ENCODE measurements around the gene LARGE2.

LARGE2 gene

GRCh38 chr11:45885274-45885920, 37.1 kb upstream of the LARGE2 start, which contains the start of gene MAPK8IP1:
Gene MAPK8IP1 (plus strand): TSS chr11:45885651. CDS start chr11:45885821, 170 bp downstream.
- no CpG with 5 or more reads among the region's 73 CpGs for WGBS (ENCODE audit: extremely low coverage, insufficient coverage, insufficient read length)
- Histone ChIP-seq H3K27ac (ENCODE audit: low read depth, low read length) (no peak within 1 kb of the TSS), H2BK120ac (ENCODE audit: insufficient read depth, low read length, poor library complexity) (no peak within 1 kb of the TSS), H3K4me3 (ENCODE audit: low read depth, low read length) (peak within 1 kb of the TSS; percentile 74), H3K4me1 (ENCODE audit: control insufficient read depth in 1 of 2, insufficient read depth in 2 of 2, low read length in 2 of 2) (peaks cover 4 to 7% of the 10 kb centered on the region in 2 experiments), H3K79me2 (ENCODE audit: control insufficient read depth, insufficient read depth, low read length, poor library complexity) (no peaks in the 10 kb centered on the region), H4K12ac (ENCODE audit: low read depth, low read length) (no peak within 1 kb of the TSS), H2AFZ (ENCODE audit: insufficient read depth, low read length, poor library complexity) (no peak within 1 kb of the TSS), H3K9me3 (ENCODE audit: insufficient read depth, low read depth, low read length) (peaks cover 2% of the 10 kb centered on the region), H3K14ac (ENCODE audit: low read length) (no peak within 1 kb of the TSS), H4K8ac (ENCODE audit: low read depth, low read length) (no peak within 1 kb of the TSS), H3K18ac (ENCODE audit: low read length) (no peak within 1 kb of the TSS), H3K23ac (ENCODE audit: low read length) (no peak within 1 kb of the TSS), H3K4ac (ENCODE audit: low read depth, low read length) (no peak within 1 kb of the TSS), H3K79me1 (ENCODE audit: low read length) (no peaks in the 10 kb centered on the region), H3K4me2 (ENCODE audit: low read length) (peak within 1 kb of the TSS; percentile 90), H3K9ac (ENCODE audit: low read length) (no peak within 1 kb of the TSS), H3K36me3 (ENCODE audit: control insufficient read depth in 1 of 2, insufficient read depth in 2 of 2, low read length in 2 of 2) (peaks cover 4 to 14% of the 10 kb centered on the region in 2 experiments), H2AK5ac (ENCODE audit: low read length) (no peak within 1 kb of the TSS), H3K27me3 (ENCODE audit: insufficient read depth, low read length) (peaks cover 9% of the 10 kb centered on the region), H2BK12ac (ENCODE audit: low read length) (no peak within 1 kb of the TSS), H4K91ac (ENCODE audit: low read depth, low read length) (no peak within 1 kb of the TSS), H2BK5ac (ENCODE audit: low read depth, low read length, poor library complexity) (no peak within 1 kb of the TSS)
- peak in 1 of 2 donors; percentile 57 for DNase-seq

- no peak overlapping the region for H3K9ac ChIP-seq (ENCODE audit: low read length)
- H3K27ac ChIP-seq (ENCODE audit: low read depth, low read length) = no peak overlapping the region
- no peaks in the 10 kb centered on the region for H3K79me2 ChIP-seq (ENCODE audit: control insufficient read depth, insufficient read depth, low read length, poor library complexity)
- no peak overlapping the region for H2BK5ac ChIP-seq (ENCODE audit: low read depth, low read length, poor library complexity)
- no peak overlapping the region for H3K4ac ChIP-seq (ENCODE audit: low read depth, low read length)
- peaks cover 1 to 7% of the 10 kb centered on the region in 2 experiments for H3K36me3 ChIP-seq (ENCODE audit: control insufficient read depth in 1 of 2, insufficient read depth in 2 of 2, low read length in 2 of 2)
- H2AFZ ChIP-seq (ENCODE audit: insufficient read depth, low read length, poor library complexity) = no peak overlapping the region
- peaks cover 4 to 7% of the 10 kb centered on the region in 2 experiments for H3K4me1 ChIP-seq (ENCODE audit: control insufficient read depth in 1 of 2, insufficient read depth in 2 of 2, low read length in 2 of 2)
- no peak overlapping the region for H4K91ac ChIP-seq (ENCODE audit: low read depth, low read length)
- DNase-seq = no peak
- peak overlapping the region; percentile 90 for H3K4me2 ChIP-seq (ENCODE audit: low read length)
- H3K23ac ChIP-seq (ENCODE audit: low read length) = no peak overlapping the region
- H2AK5ac ChIP-seq (ENCODE audit: low read length) = no peak overlapping the region
- no peak overlapping the region for H4K8ac ChIP-seq (ENCODE audit: low read depth, low read length)
- H3K9me3 ChIP-seq (ENCODE audit: insufficient read depth, low read depth, low read length) = peaks cover 4% of the 10 kb centered on the region
- no peak overlapping the region for H3K14ac ChIP-seq (ENCODE audit: low read length)
- no peak overlapping the region for H2BK120ac ChIP-seq (ENCODE audit: insufficient read depth, low read length, poor library complexity)
- no CpG with 5 or more reads among the region's 43 CpGs for WGBS (ENCODE audit: extremely low coverage, insufficient coverage, insufficient read length)
- no peak overlapping the region for H4K12ac ChIP-seq (ENCODE audit: low read depth, low read length)
- peaks cover 9% of the 10 kb centered on the region for H3K27me3 ChIP-seq (ENCODE audit: insufficient read depth, low read length)
- no peak overlapping the region for H2BK12ac ChIP-seq (ENCODE audit: low read length)
- no peaks in the 10 kb centered on the region for H3K79me1 ChIP-seq (ENCODE audit: low read length)
- peak overlapping the region; percentile 74 for H3K4me3 ChIP-seq (ENCODE audit: low read depth, low read length)
- no peak overlapping the region for H3K18ac ChIP-seq (ENCODE audit: low read length)
Observed at GRCh38 chr11:45885921-45886721, 36.3 kb upstream of the LARGE2 start.

- H3K36me3 ChIP-seq (ENCODE audit: control insufficient read depth in 1 of 2, insufficient read depth in 2 of 2, low read length in 2 of 2) = peaks cover 0 to 1% of the 10 kb centered on the region in 2 experiments
Observed at GRCh38 chr11:45886816-45887520, 35.5 kb upstream of the LARGE2 start.

GRCh38 chr11:45887587-45887986, 34.9 kb upstream of the LARGE2 start:
- peaks cover 4 to 7% of the 10 kb centered on the region in 2 experiments for H3K4me1 ChIP-seq (ENCODE audit: control insufficient read depth in 1 of 2, insufficient read depth in 2 of 2, low read length in 2 of 2)
- no peak overlapping the region for H2AFZ ChIP-seq (ENCODE audit: insufficient read depth, low read length, poor library complexity)
- H2BK120ac ChIP-seq (ENCODE audit: insufficient read depth, low read length, poor library complexity) = no peak overlapping the region
- H4K8ac ChIP-seq (ENCODE audit: low read depth, low read length) = no peak overlapping the region
- H3K9me3 ChIP-seq (ENCODE audit: insufficient read depth, low read depth, low read length) = peaks cover 4% of the 10 kb centered on the region
- H4K12ac ChIP-seq (ENCODE audit: low read depth, low read length) = no peak overlapping the region
- no peak overlapping the region for H2BK5ac ChIP-seq (ENCODE audit: low read depth, low read length, poor library complexity)
- H3K18ac ChIP-seq (ENCODE audit: low read length) = no peak overlapping the region
- no peak overlapping the region for H3K27ac ChIP-seq (ENCODE audit: low read depth, low read length)
- no peak overlapping the region for H3K4ac ChIP-seq (ENCODE audit: low read depth, low read length)
- no peaks in the 10 kb centered on the region for H3K79me1 ChIP-seq (ENCODE audit: low read length)
- WGBS (ENCODE audit: extremely low coverage, insufficient coverage, insufficient read length) = no CpG with 5 or more reads among the region's 10 CpGs
- H3K9ac ChIP-seq (ENCODE audit: low read length) = no peak overlapping the region
- no peak overlapping the region for H3K4me3 ChIP-seq (ENCODE audit: low read depth, low read length)
- peaks cover 9% of the 10 kb centered on the region for H3K27me3 ChIP-seq (ENCODE audit: insufficient read depth, low read length)
- no peak for DNase-seq
- H2AK5ac ChIP-seq (ENCODE audit: low read length) = no peak overlapping the region
- H3K36me3 ChIP-seq (ENCODE audit: control insufficient read depth in 1 of 2, insufficient read depth in 2 of 2, low read length in 2 of 2) = no peaks in the 10 kb centered on the region
- no peak overlapping the region for H2BK12ac ChIP-seq (ENCODE audit: low read length)
- no peak overlapping the region for H3K4me2 ChIP-seq (ENCODE audit: low read length)
- no peaks in the 10 kb centered on the region for H3K79me2 ChIP-seq (ENCODE audit: control insufficient read depth, insufficient read depth, low read length, poor library complexity)
- H3K14ac ChIP-seq (ENCODE audit: low read length) = no peak overlapping the region
- H3K23ac ChIP-seq (ENCODE audit: low read length) = no peak overlapping the region
- no peak overlapping the region for H4K91ac ChIP-seq (ENCODE audit: low read depth, low read length)

More at GRCh38 chr11:45886816-45887520, 35.5 kb upstream of the LARGE2 start:
- peaks cover 4% of the 10 kb centered on the region for H3K9me3 ChIP-seq (ENCODE audit: insufficient read depth, low read depth, low read length)
- no peaks in the 10 kb centered on the region for H3K79me1 ChIP-seq (ENCODE audit: low read length)
- H3K27ac ChIP-seq (ENCODE audit: low read depth, low read length) = no peak overlapping the region
- peaks cover 4 to 7% of the 10 kb centered on the region in 2 experiments for H3K4me1 ChIP-seq (ENCODE audit: control insufficient read depth in 1 of 2, insufficient read depth in 2 of 2, low read length in 2 of 2)
- H2AK5ac ChIP-seq (ENCODE audit: low read length) = no peak overlapping the region
- no peak overlapping the region for H4K8ac ChIP-seq (ENCODE audit: low read depth, low read length)
- no peak overlapping the region for H3K4me3 ChIP-seq (ENCODE audit: low read depth, low read length)
- WGBS (ENCODE audit: extremely low coverage, insufficient coverage, insufficient read length) = no CpG with 5 or more reads among the region's 4 CpGs
- H4K12ac ChIP-seq (ENCODE audit: low read depth, low read length) = no peak overlapping the region
- no peak overlapping the region for H4K91ac ChIP-seq (ENCODE audit: low read depth, low read length)
- H3K9ac ChIP-seq (ENCODE audit: low read length) = no peak overlapping the region
- H2BK5ac ChIP-seq (ENCODE audit: low read depth, low read length, poor library complexity) = no peak overlapping the region
- H3K79me2 ChIP-seq (ENCODE audit: control insufficient read depth, insufficient read depth, low read length, poor library complexity) = no peaks in the 10 kb centered on the region
- peaks cover 9% of the 10 kb centered on the region for H3K27me3 ChIP-seq (ENCODE audit: insufficient read depth, low read length)
- no peak overlapping the region for H2AFZ ChIP-seq (ENCODE audit: insufficient read depth, low read length, poor library complexity)
- no peak overlapping the region for H2BK120ac ChIP-seq (ENCODE audit: insufficient read depth, low read length, poor library complexity)
- no peak overlapping the region for H3K4ac ChIP-seq (ENCODE audit: low read depth, low read length)
- DNase-seq = no peak
- no peak overlapping the region for H3K18ac ChIP-seq (ENCODE audit: low read length)
- no peak overlapping the region for H3K23ac ChIP-seq (ENCODE audit: low read length)
- H2BK12ac ChIP-seq (ENCODE audit: low read length) = no peak overlapping the region
- H3K4me2 ChIP-seq (ENCODE audit: low read length) = no peak overlapping the region
- no peak overlapping the region for H3K14ac ChIP-seq (ENCODE audit: low read length)
